ENCODE data around the gene CCDC57.
"Not testable (repeated sequence)": the region's sequence is repeated elsewhere in the genome, so short reads cannot be mapped to it uniquely, and the experiment has no call there.

Gene CCDC57, protein sequence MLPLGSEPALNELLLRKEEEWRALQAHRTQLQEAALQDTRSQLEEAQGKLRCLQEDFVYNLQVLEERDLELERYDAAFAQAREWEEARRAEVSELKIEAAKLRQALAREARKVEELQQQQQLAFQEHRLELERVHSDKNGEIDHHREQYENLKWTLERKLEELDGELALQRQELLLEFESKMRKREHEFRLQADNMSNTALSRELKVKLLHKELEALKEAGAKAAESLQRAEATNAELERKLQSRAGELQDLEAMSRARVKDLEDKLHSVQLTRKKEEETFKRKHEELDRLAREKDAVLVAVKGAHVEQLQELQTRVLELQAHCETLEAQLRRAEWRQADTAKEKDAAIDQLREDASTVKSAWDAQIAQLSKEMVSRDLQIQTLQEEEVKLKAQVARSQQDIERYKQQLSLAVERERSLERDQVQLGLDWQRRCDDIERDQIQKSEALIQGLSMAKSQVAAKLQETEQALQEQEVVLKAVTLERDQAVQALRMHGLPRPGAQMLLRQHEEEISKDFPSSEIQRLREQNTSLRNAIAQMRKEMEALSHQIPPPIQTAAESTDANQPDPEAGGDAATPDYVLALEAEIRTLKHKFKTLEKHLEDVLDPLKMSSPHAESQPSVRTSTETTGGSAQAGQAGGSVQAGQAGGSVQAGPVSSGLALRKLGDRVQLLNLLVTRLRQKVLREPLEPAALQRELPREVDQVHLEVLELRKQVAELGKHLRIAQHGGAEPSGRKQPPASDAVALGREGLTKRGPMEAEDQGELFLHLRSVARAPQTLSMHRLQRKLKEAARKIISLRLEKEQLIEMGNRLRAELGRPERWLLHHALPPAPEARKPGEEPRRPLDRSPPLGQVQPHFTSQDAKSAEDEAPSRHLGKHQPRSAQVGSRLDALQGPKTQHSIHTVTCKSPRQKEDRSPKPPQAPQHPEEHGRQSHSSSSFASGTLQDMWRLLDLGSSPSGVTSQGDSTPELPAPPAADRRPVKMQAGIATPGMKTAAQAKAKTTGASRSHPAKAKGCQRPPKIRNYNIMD

GRCh38 chr17:82212331-82213250 is at the start of gene CCDC57:
Gene CCDC57 (minus strand): TSS chr17:82212842. CDS start chr17:82201944, 10,898 bp downstream.
- DNase-seq: no peak

DNA sequence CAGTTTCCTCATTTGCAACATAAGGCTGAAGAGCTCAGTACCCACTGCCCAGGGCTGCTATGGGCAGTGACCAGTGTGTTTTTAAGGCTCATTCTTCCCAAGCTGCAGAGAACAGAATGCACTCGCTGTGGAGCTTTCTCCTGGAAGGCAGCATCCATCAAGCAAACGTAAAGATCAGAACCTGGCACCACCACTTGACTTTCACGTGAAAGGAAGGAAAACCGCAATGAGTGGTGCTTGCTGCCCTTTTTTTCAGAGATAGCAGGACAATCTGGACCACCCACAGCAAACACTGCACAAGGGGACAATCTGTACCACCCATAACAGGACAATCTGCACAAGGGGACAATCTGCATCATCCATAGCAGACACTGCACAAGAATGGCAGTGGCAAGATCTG is 49.7 kb upstream of the CCDC57 start:
- DNase-seq: no peak

- DNase-seq: not testable (repeated sequence)
These were observed 47.6 kb upstream of the CCDC57 start for GRCh38 chr17:82259972-82260961.

GRCh38 chr17:82258555-82258954 is 45.9 kb upstream of the CCDC57 start:
- DNase-seq: no peak

DNA sequence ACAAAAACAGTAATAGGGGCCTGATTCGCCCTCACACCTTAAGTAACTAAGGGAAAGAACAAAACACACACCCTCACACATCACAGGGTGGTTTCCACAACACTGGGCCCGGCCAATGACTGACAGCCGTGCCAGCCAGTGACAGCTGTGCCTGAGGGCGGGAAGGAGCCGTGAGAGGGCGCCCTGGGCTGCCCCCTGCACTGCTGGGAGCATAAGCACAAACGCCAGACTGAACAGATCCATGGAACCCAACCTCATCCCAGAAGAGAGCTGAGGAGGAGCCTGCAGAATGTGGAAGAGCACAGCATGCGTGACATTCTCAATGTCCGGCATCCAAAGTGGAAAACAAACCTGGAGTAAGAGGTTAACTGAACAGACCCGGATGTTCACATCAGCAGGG is 44.8 kb upstream of the CCDC57 start:
- DNase-seq: no peak

GRCh38 chr17:82256242-82256885 is 43.7 kb upstream of the CCDC57 start:
- DNase-seq: no peak

GRCh38 chr17:82255402-82255972 is 42.8 kb upstream of the CCDC57 start:
- DNase-seq: no peak

DNA sequence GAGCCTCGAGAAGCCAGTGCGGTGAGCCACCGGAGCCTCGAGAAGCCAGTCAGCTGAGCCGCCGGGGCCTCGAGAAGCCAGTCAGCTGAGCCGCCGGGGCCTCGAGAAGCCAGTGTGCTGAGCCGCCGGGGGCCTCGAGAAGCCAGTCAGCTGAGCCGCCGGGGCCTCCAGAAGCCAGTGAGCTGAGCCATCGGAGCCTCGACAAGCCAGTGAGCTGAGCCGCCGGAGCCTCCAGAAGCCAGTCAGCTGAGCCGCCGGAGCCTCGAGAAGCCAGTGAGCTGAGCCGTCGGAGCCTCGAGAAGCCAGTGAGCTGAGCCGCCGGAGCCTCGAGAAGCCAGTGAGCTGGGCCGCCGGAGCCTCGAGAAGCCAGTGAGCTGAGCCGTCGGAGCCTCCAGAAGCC is 42.1 kb upstream of the CCDC57 start:
- DNase-seq: not testable (repeated sequence)

DNA sequence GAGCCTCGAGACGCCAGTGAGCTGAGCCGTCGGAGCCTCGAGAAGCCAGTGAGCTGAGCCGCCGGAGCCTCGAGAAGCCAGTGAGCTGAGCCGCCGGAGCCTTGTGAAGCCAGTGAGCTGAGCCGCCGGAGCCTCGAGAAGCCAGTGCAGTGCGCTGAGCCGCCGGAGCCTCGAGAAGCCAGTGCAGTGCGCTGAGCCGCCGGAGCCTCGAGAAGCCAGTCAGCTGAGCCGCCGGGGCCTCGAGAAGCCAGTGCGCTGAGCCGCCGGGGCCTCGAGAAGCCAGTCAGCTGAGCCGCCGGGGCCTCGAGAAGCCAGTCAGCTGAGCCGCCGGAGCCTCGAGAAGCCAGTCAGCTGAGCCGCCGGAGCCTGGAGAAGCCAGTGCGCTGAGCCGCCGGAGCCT is 41.5 kb upstream of the CCDC57 start:
- DNase-seq: not testable (repeated sequence)

DNA sequence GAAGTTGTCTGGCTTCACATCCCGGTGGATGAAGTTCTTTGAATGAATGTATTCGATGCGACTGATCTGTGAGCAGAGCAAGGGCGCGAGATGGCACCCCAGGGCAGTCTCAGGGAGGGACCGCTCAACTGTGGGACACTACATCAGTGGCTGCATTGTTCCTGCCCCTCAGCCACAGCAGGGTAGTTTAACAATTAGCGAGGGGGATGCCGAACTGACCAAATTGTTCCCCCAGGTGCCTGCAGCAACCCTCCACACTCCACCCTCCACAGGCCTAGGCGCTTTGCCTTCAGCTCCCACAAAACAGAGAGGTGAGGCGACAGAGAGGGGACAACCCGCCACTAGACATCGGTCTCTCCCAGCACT is 40.5 kb upstream of the CCDC57 start:
- no peak for DNase-seq

GRCh38 chr17:82252511-82253178 is 40.0 kb upstream of the CCDC57 start:
- no peak for DNase-seq

- no peak for DNase-seq
These were observed 38.3 kb upstream of the CCDC57 start for GRCh38 chr17:82250868-82251500.

DNA sequence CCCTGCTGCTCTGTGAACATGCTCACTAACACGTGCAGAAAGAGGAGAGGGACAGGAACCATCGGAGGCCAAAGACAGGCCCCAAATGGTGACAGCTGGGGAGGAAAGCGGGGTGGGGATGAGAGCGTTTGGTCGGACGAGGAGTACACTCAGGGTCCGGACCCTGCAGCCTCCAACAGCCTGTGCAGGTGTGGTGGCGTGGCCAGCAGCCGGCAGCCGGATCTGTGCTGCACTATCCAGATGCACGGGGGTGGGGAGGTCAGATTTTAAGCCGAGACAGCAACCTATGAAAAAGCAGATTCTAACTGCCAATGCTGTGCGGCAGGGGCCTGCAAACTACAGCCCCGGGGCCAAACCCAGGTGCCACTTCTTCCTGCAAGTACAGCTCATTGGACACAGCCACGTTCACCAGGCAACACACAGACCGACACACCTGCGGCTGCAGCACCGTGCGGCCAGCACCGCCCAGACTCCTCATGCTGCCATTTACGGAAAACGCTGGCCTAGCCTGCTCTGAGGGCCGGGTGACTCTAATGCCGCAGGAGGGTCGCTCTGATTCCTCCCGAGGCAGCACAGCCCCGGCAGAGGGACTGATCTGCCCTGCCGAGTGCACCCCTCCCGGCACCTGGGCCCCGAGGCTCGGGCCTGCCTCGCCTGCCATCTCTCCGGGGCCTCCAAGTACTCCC is 37.4 kb upstream of the CCDC57 start:
- DNase-seq: no peak

DNA sequence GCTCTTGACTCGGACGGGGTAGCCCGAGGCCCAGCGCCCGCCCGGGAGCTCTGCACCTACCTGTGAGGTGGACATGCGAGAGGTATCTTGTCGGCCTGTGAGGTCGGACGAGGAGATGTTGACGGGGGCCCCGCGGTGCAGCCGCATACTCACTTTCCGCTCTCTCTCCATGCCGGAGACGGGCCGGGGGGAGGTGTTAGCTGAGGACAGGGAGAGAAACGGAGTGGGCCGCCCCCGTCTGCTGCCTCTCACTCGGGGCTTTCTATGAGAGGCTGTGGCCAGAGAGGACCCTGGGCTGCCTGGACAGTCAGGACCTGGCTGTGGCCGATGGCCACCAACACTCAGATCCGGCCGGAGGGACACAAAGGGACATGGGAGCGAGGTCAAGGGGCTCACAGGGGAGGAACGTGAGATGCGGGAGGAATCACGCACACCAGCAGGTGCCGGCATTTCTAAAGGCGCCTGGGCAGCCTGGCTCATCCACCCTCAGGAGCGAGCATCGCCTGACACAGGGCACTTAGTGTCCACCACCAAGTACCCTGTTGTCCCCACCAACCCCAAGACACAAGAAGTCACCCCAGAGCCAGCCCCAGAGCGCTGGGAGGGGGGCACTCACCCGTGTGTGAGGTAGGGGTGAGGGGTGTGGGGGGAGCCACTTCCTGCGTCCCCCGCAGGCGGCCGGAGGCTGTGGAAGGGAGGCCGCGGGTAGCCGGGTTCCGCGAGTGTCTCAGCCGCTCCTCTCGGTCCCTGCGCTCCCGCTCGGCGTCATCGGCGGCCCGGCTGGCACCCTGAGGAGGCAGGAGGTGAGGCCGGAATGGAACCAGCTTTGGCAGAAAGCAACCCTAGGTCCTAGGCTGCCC is 36.4 kb upstream of the CCDC57 start:
- DNase-seq: no peak

- no peak for DNase-seq
These were observed 35.4 kb upstream of the CCDC57 start for GRCh38 chr17:82247856-82248671.

- DNase-seq: no peak
These were observed 34.7 kb upstream of the CCDC57 start for GRCh38 chr17:82247182-82247823.
